T-helper 1 cell (primary cell): ENCODE measurements around the gene ELK4.
A peak's percentile ranks its signal among the peaks of the same experiment; 100 is the strongest.

Source experiments
- DNase-seq, 5 donors: peaks; one replicate each; pipeline ENCODE4 v3.0.0-alpha.2; 2012 to 2020
- total RNA-seq, 4 donors: gene quantifications; one replicate each; lab custom pipeline; 2026; lab: John Stamatoyannopoulos, UW

Gene ELK4
- 95.9 to 153 (median 99.0) reads per million in 4 donors for total RNA-seq

- peak; percentile 97 to 100 (median 99) for DNase-seq
Measured at GRCh38 chr1:205631768-205632668, at the start of gene ELK4. TSS of gene ELK4 (minus strand) at chr1:205632011. CDS start at chr1:205623882, 8,129 bp downstream.

GRCh38 chr1:205681364-205681763 is 49.6 kb upstream of the ELK4 start:
- DNase-seq: no peak

GRCh38 chr1:205680073-205680851 is 48.5 kb upstream of the ELK4 start, which contains the start of gene SLC45A3:
TSS of gene SLC45A3 (minus strand) at chr1:205680509. CDS start at chr1:205664656, 15,853 bp downstream.
- peak in 1 of 5 donors; percentile 10 for DNase-seq

GRCh38 chr1:205678286-205679111 is 46.7 kb upstream of the ELK4 start:
- no peak for DNase-seq

GRCh38 chr1:205677167-205677566 is 45.4 kb upstream of the ELK4 start:
- DNase-seq: no peak

- DNase-seq: no peak
Measured at GRCh38 chr1:205676597-205676996, 44.8 kb upstream of the ELK4 start.

- DNase-seq: no peak
Measured at GRCh38 chr1:205676002-205676401, 44.2 kb upstream of the ELK4 start.

- DNase-seq: no peak
Measured at GRCh38 chr1:205675247-205675646, 43.4 kb upstream of the ELK4 start.

GRCh38 chr1:205672970-205673369 is 41.2 kb upstream of the ELK4 start:
- DNase-seq: no peak

GRCh38 chr1:205672395-205672889 is 40.6 kb upstream of the ELK4 start:
- DNase-seq: no peak

- no peak for DNase-seq
Measured at GRCh38 chr1:205670611-205671430, 39.0 kb upstream of the ELK4 start.

GRCh38 chr1:205670150-205670446 is 38.3 kb upstream of the ELK4 start:
- no peak for DNase-seq

GRCh38 chr1:205669341-205670149 is 37.7 kb upstream of the ELK4 start:
- DNase-seq: no peak

- no peak for DNase-seq
Measured at GRCh38 chr1:205668951-205669340, 37.1 kb upstream of the ELK4 start.

- DNase-seq: no peak
Measured at GRCh38 chr1:205667909-205668643, 36.3 kb upstream of the ELK4 start.

GRCh38 chr1:205666372-205667166 is 34.8 kb upstream of the ELK4 start:
- DNase-seq: no peak

GRCh38 chr1:205665201-205666045 is 33.6 kb upstream of the ELK4 start:
- DNase-seq: no peak

- DNase-seq: no peak
Measured at GRCh38 chr1:205664399-205665017, 32.7 kb upstream of the ELK4 start.
